Activated CD4-positive, alpha-beta T cell treated with anti-CD3 and anti-CD28 coated beads, Interleukin-2, Interleukin-4, amounts not matched to agents 100 ng/mL and 50 ng/mL, durations not matched to agents 16 hours and 8 hours (primary cell): ENCODE data around the gene RFNG.

Experiments
- DNase-seq: peaks from one replicate; pipeline ENCODE4 v3.0.0-alpha.2; 2020; ENCODE audit warnings: low spot score

RFNG gene

GRCh38 chr17:82013772-82014321, 37.8 kb downstream of the RFNG start:
- DNase-seq = no peak

- no peak for DNase-seq
Observed at GRCh38 chr17:82013341-82013740, 38.3 kb downstream of the RFNG start.

GRCh38 chr17:82012640-82013295, 38.8 kb downstream of the RFNG start:
- no peak for DNase-seq

GRCh38 chr17:82012261-82012639, 39.4 kb downstream of the RFNG start:
- no peak for DNase-seq

- no peak for DNase-seq
Observed at GRCh38 chr17:82011617-82012187, 39.9 kb downstream of the RFNG start.

GRCh38 chr17:82010575-82011525, 40.8 kb downstream of the RFNG start:
- DNase-seq = no peak

- DNase-seq = no peak
Observed at GRCh38 chr17:82009413-82009812, 42.2 kb downstream of the RFNG start.

GRCh38 chr17:82008941-82009405, 42.6 kb downstream of the RFNG start:
- no peak for DNase-seq

GRCh38 chr17:82008258-82008940, 43.2 kb downstream of the RFNG start:
- no peak for DNase-seq

GRCh38 chr17:82007495-82008257, 43.9 kb downstream of the RFNG start:
- DNase-seq = no peak

GRCh38 chr17:82007228-82007494, 44.5 kb downstream of the RFNG start:
- DNase-seq = no peak

GRCh38 chr17:82006468-82007227, 45.0 kb downstream of the RFNG start:
- DNase-seq = no peak

- no peak for DNase-seq
Observed at GRCh38 chr17:82005701-82006348, 45.8 kb downstream of the RFNG start.

GRCh38 chr17:82004517-82005455, 46.8 kb downstream of the RFNG start:
- DNase-seq = no peak

- DNase-seq = peak; percentile 25
Observed at GRCh38 chr17:82003411-82004381, 47.9 kb downstream of the RFNG start.

GRCh38 chr17:82001571-82002056, 50.0 kb downstream of the RFNG start:
- no peak for DNase-seq

GRCh38 chr17:82000803-82001570, 50.6 kb downstream of the RFNG start:
- no peak for DNase-seq
